Vagina (tissue), 2 donors: ENCODE measurements around the gene PIMREG. TPM values are rescaled to one million over a fixed set of nuclear protein-coding genes. Genes with fewer than 3 reads are reported as not detected.

ENCODE experiments used
- DNase-seq, 2 donors: peaks; one replicate each; pipeline ENCODE4 v3.0.0-alpha.2; 2017; ENCODE audit errors: extremely low spot score in 2 of 2
- H3K27ac ChIP-seq: fragments of 200-600 bp; sonication (generic); one replicate; pipeline ENCODE4 v1.5.1; 2019
- H3K27me3 ChIP-seq: fragments of 200-600 bp; sonication (generic); one replicate; pipeline ENCODE4 v1.5.1; 2019
- H3K36me3 ChIP-seq, 2 donors: fragments of 200-600 bp; sonication (generic); one replicate each; pipeline ENCODE4 v1.5.1; 2017 to 2019
- H3K4me1 ChIP-seq: fragments of 200-600 bp; sonication (generic); one replicate; pipeline ENCODE4 v1.5.1; 2019
- H3K4me3 ChIP-seq, 2 donors: fragments of 200-600 bp; sonication (generic); 1 replicate in 1 of 2; 2 replicates in 1 of 2; pipeline ENCODE4 v1.5.1; 2016 to 2019
- H3K9me3 ChIP-seq: fragments of 200-600 bp; sonication (generic); one replicate; pipeline ENCODE4 v1.5.1; 2019
- POLR2A ChIP-seq, 2 donors: fragments of 450-650 bp; IDR thresholded peaks; one replicate each; pipeline ENCODE4 v1.6.1; 2017; ENCODE audit warnings: antibody characterized with exemption in 2 of 2, mild to moderate bottlenecking in 2 of 2, moderate library complexity in 2 of 2
- POLR2AphosphoS5 ChIP-seq, 2 donors: sonication (generic); formaldehyde crosslinking; IDR thresholded peaks; one replicate each; pipeline ENCODE4 v1.9.0; 2017; ENCODE audit warnings: antibody characterized with exemption in 2 of 2, mild to moderate bottlenecking in 2 of 2, low read depth in 1 of 2; ENCODE audit not compliant: insufficient read depth in 1 of 2
- intact Hi-C: fragments of 100-400 bp; cut with DNase I; formaldehyde crosslinking; loops from one replicate; pipeline ENCODE4 v1.15.1; 2023
- total RNA-seq: library from RNA; depleted of rRNA; stranded (reverse); fragments of >200 nt; gene quantifications from one replicate; pipeline ENCODE4 v1.2.3, GENCODE V29; 2016
- TF ChIP-seq, protein P1 (sequence below), 3 experiments: fragments of 450-650 bp in 2 of 3; fragments of 200-600 bp in 1 of 3; sonication (generic) in 1 of 3; IDR thresholded peaks; one replicate each; pipeline ENCODE4 v1.5.1; 2017 to 2019; ENCODE audit warnings: antibody characterized with exemption in 3 of 3, mild to moderate bottlenecking in 2 of 3, moderate library complexity in 2 of 3

PIMREG gene
- total RNA-seq, 1 donor from 2014 or later: 0.74 TPM

- H3K9me3 ChIP-seq: no peaks in the 10 kb centered on the region
- intact Hi-C loops: no loop called here
- peaks cover 8% of the 10 kb centered on the region for H3K4me1 ChIP-seq
- DNase-seq: no peak
- no peak overlapping the region for H3K4me3 ChIP-seq
- H3K27me3 ChIP-seq: no peaks in the 10 kb centered on the region
- TF ChIP-seq, protein P1, sequence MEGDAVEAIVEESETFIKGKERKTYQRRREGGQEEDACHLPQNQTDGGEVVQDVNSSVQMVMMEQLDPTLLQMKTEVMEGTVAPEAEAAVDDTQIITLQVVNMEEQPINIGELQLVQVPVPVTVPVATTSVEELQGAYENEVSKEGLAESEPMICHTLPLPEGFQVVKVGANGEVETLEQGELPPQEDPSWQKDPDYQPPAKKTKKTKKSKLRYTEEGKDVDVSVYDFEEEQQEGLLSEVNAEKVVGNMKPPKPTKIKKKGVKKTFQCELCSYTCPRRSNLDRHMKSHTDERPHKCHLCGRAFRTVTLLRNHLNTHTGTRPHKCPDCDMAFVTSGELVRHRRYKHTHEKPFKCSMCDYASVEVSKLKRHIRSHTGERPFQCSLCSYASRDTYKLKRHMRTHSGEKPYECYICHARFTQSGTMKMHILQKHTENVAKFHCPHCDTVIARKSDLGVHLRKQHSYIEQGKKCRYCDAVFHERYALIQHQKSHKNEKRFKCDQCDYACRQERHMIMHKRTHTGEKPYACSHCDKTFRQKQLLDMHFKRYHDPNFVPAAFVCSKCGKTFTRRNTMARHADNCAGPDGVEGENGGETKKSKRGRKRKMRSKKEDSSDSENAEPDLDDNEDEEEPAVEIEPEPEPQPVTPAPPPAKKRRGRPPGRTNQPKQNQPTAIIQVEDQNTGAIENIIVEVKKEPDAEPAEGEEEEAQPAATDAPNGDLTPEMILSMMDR (IDR thresholded peaks at IDR 0.05): no peak
- no peak for TF ChIP-seq POLR2AphosphoS5 (IDR thresholded peaks at IDR 0.05; ENCODE audit: insufficient read depth in 1 of 2, low read depth in 1 of 2)
- no peak for TF ChIP-seq POLR2A (IDR thresholded peaks at IDR 0.05)
- no peaks in the 10 kb centered on the region for H3K36me3 ChIP-seq
- no peak overlapping the region for H3K27ac ChIP-seq
These were observed 9.2 kb downstream of the PIMREG start for GRCh38 chr17:6453279-6454024.

- Histone ChIP-seq H3K36me3 (no peaks in the 10 kb centered on the region), H3K27me3 (no peaks in the 10 kb centered on the region), H3K27ac (no peak overlapping the region), H3K4me3 (peak overlapping the region; percentile 10 to 21), H3K4me1 (peaks cover 8% of the 10 kb centered on the region), H3K9me3 (no peaks in the 10 kb centered on the region)
- no peak for DNase-seq
- TF ChIP-seq, protein P1 (IDR thresholded peaks at IDR 0.05): no peak
- TF ChIP-seq POLR2AphosphoS5 (IDR thresholded peaks at IDR 0.05; ENCODE audit: insufficient read depth in 1 of 2, low read depth in 1 of 2): no peak
- no peak for TF ChIP-seq POLR2A (IDR thresholded peaks at IDR 0.05)
- intact Hi-C loops: no loop called here
These were observed 10.5 kb downstream of the PIMREG start for GRCh38 chr17:6454495-6455320.

DNA sequence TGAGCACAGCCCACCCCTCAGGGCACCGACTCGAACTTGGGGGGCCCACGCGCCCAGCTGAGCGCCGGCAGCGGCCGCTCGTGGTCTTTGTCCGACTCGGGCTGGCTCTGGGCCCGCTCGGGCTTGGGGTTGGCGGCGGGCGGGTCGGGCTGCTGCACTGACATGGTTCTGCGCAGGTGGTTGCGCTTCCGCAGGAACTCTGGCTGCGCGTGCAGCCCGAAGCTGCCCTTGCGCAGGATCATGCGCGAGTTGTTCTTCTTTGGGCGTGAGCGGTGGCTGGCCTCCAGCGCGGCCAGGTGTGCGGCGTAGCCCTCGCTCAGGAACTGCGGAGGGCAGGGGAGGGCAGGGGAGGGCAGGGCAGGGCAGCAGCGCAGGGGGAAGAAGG lies 11.1 kb downstream of the PIMREG start:
- no peak overlapping the region for H3K27ac ChIP-seq
- no peak for DNase-seq
- TF ChIP-seq, protein P1 (IDR thresholded peaks at IDR 0.05): no peak
- no peak for TF ChIP-seq POLR2AphosphoS5 (IDR thresholded peaks at IDR 0.05; ENCODE audit: insufficient read depth in 1 of 2, low read depth in 1 of 2)
- TF ChIP-seq POLR2A (IDR thresholded peaks at IDR 0.05): no peak
- H3K4me1 ChIP-seq: peaks cover 8% of the 10 kb centered on the region
- intact Hi-C loops: no loop called here
- no peaks in the 10 kb centered on the region for H3K27me3 ChIP-seq
- peak overlapping the region; percentile 10 to 21 for H3K4me3 ChIP-seq
- H3K36me3 ChIP-seq: no peaks in the 10 kb centered on the region
- no peaks in the 10 kb centered on the region for H3K9me3 ChIP-seq

DNA sequence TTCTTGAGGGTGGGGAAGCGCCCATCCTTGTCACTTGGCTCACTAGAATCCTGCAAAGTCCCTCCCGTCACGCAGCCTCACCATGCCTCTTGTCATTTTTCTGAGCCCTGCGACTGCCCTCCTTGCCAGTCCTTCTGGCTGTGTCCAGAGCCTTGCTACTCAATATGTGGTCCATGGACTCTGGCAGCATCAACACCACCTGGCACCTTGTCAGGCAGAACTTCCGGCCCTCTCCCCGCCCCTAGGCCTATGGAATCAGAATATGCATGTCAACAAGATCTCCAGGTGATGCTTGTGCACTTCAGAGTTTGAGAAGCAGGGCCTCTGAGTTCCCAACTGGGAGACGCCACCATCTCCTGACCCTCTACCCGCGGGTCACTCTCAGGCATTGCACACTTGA lies 12.1 kb downstream of the PIMREG start:
- Histone ChIP-seq H3K36me3 (no peaks in the 10 kb centered on the region), H3K4me3 (no peak overlapping the region), H3K27ac (no peak overlapping the region), H3K4me1 (peaks cover 8% of the 10 kb centered on the region), H3K27me3 (no peaks in the 10 kb centered on the region), H3K9me3 (no peaks in the 10 kb centered on the region)
- DNase-seq: no peak
- TF ChIP-seq POLR2AphosphoS5 (IDR thresholded peaks at IDR 0.05; ENCODE audit: insufficient read depth in 1 of 2, low read depth in 1 of 2): no peak
- intact Hi-C loops: no loop called here

DNA sequence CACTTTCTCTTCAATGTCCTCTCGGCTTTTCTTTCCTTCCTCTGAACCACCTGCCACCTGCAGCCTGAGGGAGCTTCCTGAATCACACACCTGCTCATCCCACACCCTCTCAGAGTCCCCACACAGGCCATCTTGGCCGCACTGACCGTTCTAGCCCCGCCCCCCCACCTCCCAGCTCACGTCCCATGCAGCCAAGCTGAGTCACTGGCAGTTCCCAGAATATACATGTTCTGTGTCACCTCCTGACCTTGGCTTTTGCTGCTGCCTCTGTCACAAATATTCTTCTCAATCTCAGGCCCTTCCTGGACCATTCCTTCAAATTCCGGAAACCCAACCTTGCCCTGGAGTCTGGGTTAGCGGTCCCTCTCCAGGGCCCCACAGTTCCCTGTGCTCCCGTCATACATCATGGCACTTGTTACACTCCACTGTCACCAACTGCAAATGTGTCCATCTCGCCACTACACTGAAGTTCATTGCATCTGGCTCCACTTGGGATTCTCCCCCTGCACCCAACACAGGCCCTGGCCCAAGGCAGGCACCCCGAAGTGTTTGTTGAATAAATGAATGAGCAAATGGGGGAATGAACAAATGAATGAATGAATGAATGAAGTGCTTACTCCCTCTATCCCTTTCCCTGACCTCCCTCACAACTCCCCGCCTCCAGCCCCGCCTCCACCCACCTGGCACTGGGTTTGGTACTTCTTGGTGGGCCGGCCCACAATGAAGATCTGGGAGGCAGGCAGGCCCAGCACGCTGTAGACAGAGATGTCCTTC lies 12.8 kb downstream of the PIMREG start:
- Histone ChIP-seq H3K4me1 (peaks cover 8% of the 10 kb centered on the region), H3K9me3 (no peaks in the 10 kb centered on the region), H3K27me3 (no peaks in the 10 kb centered on the region), H3K4me3 (no peak overlapping the region), H3K27ac (no peak overlapping the region), H3K36me3 (no peaks in the 10 kb centered on the region)
- TF ChIP-seq, protein P1 (IDR thresholded peaks at IDR 0.05): no peak
- TF ChIP-seq POLR2A (IDR thresholded peaks at IDR 0.05): no peak
- TF ChIP-seq POLR2AphosphoS5 (IDR thresholded peaks at IDR 0.05; ENCODE audit: insufficient read depth in 1 of 2, low read depth in 1 of 2): no peak
- intact Hi-C loops: no loop called here
- DNase-seq: no peak
